HG03520 (cell line): Measurements from ENCODE around the gene RBM19.
"Not testable (repeated sequence)": the region's sequence is repeated elsewhere in the genome, so short reads cannot be mapped to it uniquely, and the experiment has no call there.

Source experiments
- ATAC-seq: cut with Tn5 transposase; IDR thresholded peaks from one replicate; pipeline ENCODE4 v1.9.1; 2021; ENCODE audit warnings: mild to moderate bottlenecking, moderate library complexity; ENCODE audit not compliant: unreplicated experiment

The RBM19 gene

DNA sequence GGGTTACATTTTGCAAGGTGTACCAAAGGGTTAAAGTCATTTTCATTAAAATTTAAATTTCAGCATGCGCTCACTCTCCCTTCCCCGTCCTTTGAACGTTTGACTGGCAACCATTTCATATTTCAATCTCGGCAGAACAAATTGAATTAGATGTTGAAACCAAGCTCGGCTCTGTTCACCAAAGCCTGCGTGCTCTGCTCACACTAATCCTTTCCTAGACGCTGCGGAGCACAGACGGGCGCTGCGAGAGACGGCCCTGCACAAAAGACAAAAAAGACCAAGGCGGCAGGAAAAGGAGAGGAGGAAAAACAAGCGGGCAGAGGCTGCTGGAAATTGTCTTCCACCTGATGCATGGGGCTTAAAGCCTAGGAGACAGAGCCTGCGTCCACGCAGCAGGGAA, 149.3 kb downstream of the RBM19 start:
- ATAC-seq, result no peak

DNA sequence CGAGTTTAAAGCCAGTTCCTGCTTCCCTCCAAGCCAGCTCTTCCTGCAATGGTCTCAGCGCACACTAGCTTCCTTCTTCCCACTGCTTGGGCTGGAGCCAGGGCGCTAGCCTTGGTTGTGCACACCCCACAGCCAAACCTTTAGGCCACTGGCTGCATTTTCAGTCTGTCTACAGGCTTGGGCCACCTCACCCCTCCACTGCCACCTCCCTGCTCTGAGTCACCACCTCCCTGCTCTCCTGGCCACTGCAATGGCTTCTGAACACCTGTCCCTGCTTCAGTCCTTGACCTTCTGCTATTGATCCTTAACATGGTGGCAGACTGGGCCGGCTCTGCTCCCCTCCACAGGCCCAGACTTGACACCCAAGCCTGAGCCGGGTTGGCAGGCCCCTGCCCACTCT, 151.1 kb downstream of the RBM19 start:
- no peak for ATAC-seq

DNA sequence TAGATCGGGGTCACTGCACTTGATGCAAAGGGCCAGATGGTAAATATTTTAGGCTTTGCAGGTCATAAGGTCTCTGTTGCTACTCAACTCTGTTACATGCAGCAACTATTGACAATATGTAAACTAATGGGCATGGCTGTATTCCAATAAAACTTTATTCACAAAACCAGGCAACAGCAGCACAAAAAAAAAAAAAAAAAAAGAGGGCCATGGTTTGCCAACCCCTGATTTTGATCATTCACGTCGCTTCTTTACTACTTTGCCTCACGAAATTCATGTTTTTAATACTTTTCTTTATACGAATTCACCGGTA, 152.9 kb downstream of the RBM19 start:
- ATAC-seq, result no peak

GRCh38 chr12:113812411-113813228, 153.5 kb downstream of the RBM19 start:
- ATAC-seq, result no peak

DNA sequence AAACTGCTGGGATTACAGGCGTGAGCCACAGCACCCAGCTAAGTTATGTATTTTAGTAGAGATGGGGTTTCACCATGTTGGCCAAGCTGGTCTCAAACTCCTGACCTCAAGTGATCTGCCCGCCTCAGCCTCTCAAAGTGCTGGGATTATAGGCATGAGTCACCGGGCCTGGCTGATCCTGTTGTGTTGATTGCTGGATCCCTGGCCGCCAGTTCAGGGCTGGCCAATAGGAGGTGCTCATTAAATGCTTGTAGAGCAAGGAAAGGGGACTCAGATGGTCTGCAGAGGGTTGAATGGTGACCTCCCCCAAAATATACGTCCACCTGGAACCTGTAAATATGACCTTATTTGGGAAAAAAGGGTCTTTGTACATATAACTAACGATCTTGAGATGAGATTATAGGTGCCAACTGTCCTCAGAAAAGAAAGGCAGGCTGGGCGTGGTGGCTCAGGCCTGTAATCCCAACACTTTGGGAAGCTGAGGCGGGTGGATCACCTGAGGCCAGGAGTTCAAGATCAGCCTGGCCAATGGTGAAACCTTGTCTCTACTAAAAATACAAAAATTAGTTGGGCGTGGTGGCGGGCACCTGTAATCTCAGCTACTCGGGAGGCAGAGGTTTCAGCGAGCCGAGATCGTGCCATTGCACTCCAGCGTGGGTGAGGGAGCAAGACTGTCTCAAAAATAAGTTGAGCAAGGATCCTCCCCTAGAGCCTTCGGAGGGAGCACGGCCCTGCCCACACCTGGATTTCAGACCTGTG, 156.5 kb downstream of the RBM19 start:
- ATAC-seq, result not testable (repeated sequence)

- no peak for ATAC-seq
Observed at GRCh38 chr12:113808095-113808951, 157.8 kb downstream of the RBM19 start.

DNA sequence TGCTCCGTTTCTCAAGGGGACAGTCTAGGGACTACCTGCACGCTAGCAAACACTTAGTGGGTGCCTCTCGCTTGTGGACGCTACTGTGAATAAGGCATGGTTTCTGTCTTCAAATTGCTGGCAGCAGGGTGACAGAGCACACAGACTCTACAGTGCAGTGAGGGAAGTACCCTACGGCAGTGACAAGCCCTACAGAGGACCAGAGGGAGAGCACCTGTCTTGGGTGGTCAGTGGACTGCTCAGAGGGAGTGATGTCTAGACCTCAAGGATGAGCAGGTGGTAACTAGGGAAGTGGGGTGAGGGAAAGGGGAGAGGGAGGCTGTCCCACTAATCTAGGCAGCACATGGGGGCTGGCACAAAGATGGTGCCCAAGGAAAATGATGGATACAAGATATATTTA, 160.5 kb downstream of the RBM19 start:
- no peak for ATAC-seq

- ATAC-seq, result no peak
Observed at GRCh38 chr12:113804961-113805600, 161.0 kb downstream of the RBM19 start.

DNA sequence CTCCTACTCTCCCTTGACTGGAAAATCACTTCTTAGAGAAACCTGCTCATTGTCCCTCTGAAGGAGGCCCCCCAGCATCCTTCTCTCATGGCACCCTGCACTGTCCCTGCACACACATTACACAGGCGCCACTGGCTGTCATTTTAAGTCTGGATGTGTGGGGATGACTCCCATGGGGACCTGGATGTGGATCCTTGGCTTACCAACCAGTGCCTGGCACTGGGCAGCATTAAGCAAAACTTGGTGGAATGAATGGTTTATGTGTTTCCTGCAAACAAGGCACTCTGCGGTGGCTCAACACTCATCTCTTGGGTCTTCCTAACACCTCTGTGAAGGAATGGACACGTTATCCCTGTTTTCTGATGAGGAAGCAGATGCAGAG, 162.4 kb downstream of the RBM19 start:
- ATAC-seq, result no peak

GRCh38 chr12:113802966-113803758, 163.0 kb downstream of the RBM19 start:
- no peak for ATAC-seq

DNA sequence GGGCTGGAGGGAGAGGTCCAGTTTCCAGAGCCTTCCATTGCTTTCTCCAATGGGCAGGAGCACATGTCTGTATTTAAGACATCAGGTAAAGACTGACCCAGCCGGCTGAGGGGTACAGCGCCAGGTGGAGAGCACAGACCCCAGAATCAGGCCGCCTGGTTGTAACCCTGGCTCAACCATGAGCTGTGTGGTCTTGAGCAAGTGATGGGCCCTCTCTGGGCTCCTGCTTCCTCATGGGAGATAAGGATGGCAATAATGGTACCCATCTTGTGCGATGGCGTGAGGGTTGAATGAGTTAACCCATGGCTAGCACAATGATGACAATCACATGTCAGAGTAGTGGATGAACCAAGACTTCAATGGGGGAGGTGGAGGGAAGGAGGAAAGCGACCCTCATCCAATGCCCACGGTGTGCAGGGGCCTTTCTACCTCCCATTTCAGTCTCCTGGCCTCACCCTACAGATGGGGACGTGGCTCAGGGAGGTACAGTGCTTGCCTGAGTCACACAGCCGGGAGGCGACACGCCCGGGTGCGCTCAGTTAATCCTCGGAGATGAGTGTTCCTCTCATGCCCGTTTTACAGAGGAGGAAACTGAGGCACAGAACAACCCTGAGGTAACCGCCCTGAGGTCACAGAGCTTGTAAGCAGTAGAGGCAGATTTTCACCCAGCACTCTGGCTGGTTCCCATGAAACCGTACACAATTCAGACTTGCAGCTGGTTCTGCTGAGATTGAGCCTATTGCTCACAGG, 163.9 kb downstream of the RBM19 start:
- ATAC-seq, result no peak

GRCh38 chr12:113800201-113800600, 165.9 kb downstream of the RBM19 start:
- ATAC-seq, result no peak

GRCh38 chr12:113798552-113798951, 167.6 kb downstream of the RBM19 start:
- ATAC-seq, result no peak

DNA sequence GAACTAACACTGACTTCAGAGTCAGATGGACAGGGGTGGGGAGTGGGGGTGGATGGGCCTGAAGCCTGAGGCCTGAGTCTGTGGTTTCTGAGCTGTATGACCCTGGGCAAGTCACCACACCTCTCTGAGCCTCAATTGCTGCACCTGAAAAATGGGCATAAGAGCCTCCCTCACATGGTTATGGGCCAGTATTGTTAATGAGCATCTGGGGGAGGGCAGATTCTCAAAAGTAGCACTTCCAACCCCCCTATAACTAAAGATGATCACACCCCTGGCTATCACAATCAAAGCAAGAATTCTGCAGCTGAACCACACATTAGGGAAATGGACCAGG, 168.6 kb downstream of the RBM19 start:
- ATAC-seq, result no peak

DNA sequence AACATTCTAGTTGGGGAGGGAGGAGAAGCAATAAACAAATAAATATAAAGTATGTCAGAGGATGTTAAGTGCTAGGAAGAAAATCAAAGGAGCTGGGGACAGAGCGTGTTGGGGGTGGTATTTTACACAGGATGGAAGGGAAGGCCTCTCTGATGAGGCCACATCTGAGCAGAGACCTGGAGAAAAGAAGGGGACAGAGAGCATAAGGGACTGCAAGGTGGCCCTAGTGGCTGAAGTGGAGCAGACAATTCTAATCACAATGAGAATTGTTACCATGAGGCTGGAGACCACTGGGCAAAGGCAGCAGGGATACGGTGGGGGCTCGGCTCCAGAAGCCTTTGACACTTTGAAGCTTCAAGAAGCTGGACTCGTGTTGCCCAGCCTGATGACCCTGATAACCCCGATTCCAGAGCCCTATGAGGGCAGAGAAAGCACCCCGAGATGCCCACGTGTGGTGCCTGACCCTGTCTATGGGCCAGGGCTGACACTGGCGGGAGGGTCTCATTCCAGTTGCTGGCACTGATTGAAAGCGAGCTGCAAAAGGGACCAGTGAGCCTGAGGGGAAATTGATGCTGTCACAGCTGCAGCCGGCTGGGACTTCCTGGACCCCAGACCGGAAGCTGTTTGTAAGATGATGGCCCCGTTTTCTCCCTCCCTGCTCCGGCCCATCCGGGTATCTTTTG, 169.1 kb downstream of the RBM19 start:
- ATAC-seq, result no peak

- no peak for ATAC-seq
Observed at GRCh38 chr12:113796066-113796827, 169.9 kb downstream of the RBM19 start.

- no peak for ATAC-seq
Observed at GRCh38 chr12:113795445-113795844, 170.7 kb downstream of the RBM19 start.

GRCh38 chr12:113794774-113795173, 171.4 kb downstream of the RBM19 start:
- ATAC-seq, result no peak
